Measurements from ENCODE around the gene FTO.

DNA sequence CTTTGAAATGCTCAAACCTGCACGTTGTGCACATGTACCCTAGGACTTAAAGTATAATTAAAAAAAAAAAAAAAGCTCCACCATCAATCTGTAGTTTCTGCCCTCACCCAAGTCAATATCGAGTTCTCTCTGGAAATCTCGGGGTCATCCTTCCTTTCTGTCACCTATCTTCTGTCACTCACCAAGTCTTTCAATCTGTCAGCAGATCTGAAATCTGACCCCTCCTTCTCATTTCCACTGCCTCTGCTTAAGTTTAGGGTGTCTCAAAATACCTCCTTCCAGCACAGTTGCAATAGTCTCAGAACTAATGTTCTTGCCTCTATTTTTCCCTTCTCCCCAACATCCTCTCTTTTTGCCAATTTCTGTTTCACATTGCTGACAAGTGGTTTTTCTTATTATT is 32.3 kb downstream of the FTO start:
- TF ChIP-seq EP300 (IDR thresholded peaks at IDR 0.05; ENCODE audit: low read depth) (no peak), CTCF (IDR thresholded peaks at IDR 0.05) (no peak), POLR2AphosphoS5 (IDR thresholded peaks at IDR 0.05) (no peak), POLR2A (IDR thresholded peaks at IDR 0.05) (no peak)
